PC-3 (cell line): Measurements from ENCODE around the gene TCF3. TPM values are rescaled to one million over a fixed set of nuclear protein-coding genes. Genes with fewer than 3 reads are reported as not detected.

ENCODE experiments used
- ATAC-seq: fragments of 200-7000 bp; cut with Tn5 transposase; 2 replicates; pipeline ENCODE4 v1.9.1; 2020; ENCODE audit warnings: mild to moderate bottlenecking, moderate library complexity
- BruUV-seq: library from RNA; stranded (reverse); fragments of 400-500 nt; replicated peaks from 2 replicates; lab custom pipeline; 2021; lab: Mats Ljungman, UMichigan
- CTCF ChIA-PET: fragments of 300-600 bp; sonication (Branson Sonifier 250); formaldehyde crosslinking; loops from one replicate; lab custom pipeline; 2022; ENCODE audit warnings: antibody characterized with exemption; lab: Charles Lee
- POLR2A ChIA-PET: fragments of 300-600 bp; sonication (Branson Sonifier 250); formaldehyde crosslinking; loops from one replicate; lab custom pipeline; 2022; ENCODE audit warnings: antibody characterized with exemption; ENCODE audit not compliant: unreplicated experiment; lab: Charles Lee
- DNase-seq: peaks from one replicate; pipeline ENCODE4 v3.0.0-alpha.2; 2015
- H2AFZ ChIP-seq: fragments of 300-600 bp; sonication (generic); 2 replicates; pipeline ENCODE4 v1.6.0; 2016; ENCODE audit warnings: antibody characterized with exemption, low read length
- H3F3A ChIP-seq: fragments of 300-600 bp; sonication (generic); one replicate; pipeline ENCODE4 v1.6.0; 2017; ENCODE audit warnings: antibody characterized with exemption, low read length, control low read depth, mild to moderate bottlenecking; ENCODE audit not compliant: unreplicated experiment
- H3K27ac ChIP-seq: fragments of 300-600 bp; sonication (generic); 2 replicates; pipeline ENCODE4 v1.5.1; 2016; ENCODE audit warnings: mild to moderate bottlenecking, low read length
- H3K27me3 ChIP-seq: fragments of 300-600 bp; sonication (generic); 2 replicates; pipeline ENCODE4 v1.6.1; 2016; ENCODE audit warnings: low read length, mixed read lengths
- H3K36me3 ChIP-seq: fragments of 300-600 bp; sonication (generic); 2 replicates; pipeline ENCODE4 v1.6.1; 2016; ENCODE audit warnings: low read depth, mixed run types, low read length, mixed read lengths
- H3K4me1 ChIP-seq: fragments of 300-600 bp; sonication (generic); 2 replicates; pipeline ENCODE4 v1.5.1; 2016; ENCODE audit warnings: low read length; ENCODE audit not compliant: insufficient read depth
- H3K4me2 ChIP-seq: fragments of 300-600 bp; sonication (generic); 2 replicates; pipeline ENCODE4 v1.6.0; 2016; ENCODE audit warnings: low read length
- H3K4me3 ChIP-seq: fragments of 300-600 bp; sonication (generic); 2 replicates; pipeline ENCODE4 v1.5.1; 2016; ENCODE audit warnings: mild to moderate bottlenecking, low read length, mixed read lengths
- H3K79me2 ChIP-seq: fragments of 300-600 bp; sonication (generic); 2 replicates; pipeline ENCODE4 v1.6.1; 2017; ENCODE audit warnings: low read length, mixed read lengths
- H3K9ac ChIP-seq: fragments of 300-600 bp; sonication (generic); 2 replicates; pipeline ENCODE4 v1.6.0; 2016; ENCODE audit warnings: mild to moderate bottlenecking, low read length
- H3K9me2 ChIP-seq: fragments of 300-600 bp; sonication (generic); replicated peaks from 2 replicates; pipeline ENCODE4 v1.6.1; 2016; ENCODE audit warnings: mixed run types, low read length, mixed read lengths
- H3K9me3 ChIP-seq: fragments of 300-600 bp; sonication (generic); 2 replicates; pipeline ENCODE4 v1.6.1; 2016; ENCODE audit warnings: low read length, mixed read lengths
- H4K20me1 ChIP-seq: fragments of 300-600 bp; sonication (generic); 2 replicates; pipeline ENCODE4 v1.6.1; 2016; ENCODE audit warnings: low read length, mixed read lengths
- CTCF ChIP-seq: fragments of 300-600 bp; sonication (generic); conservative IDR thresholded peaks from 2 replicates; pipeline ENCODE4 v1.5.1; 2017; ENCODE audit warnings: antibody characterized with exemption, low read depth, mild to moderate bottlenecking, low read length
- EZH2 ChIP-seq: fragments of 300-600 bp; sonication (generic); IDR thresholded peaks from one replicate; pipeline ENCODE4 v1.6.1; 2017; ENCODE audit warnings: antibody characterized with exemption, mild to moderate bottlenecking, low read length; ENCODE audit not compliant: unreplicated experiment
- EZH2phosphoT487 ChIP-seq: fragments of 300-600 bp; sonication (generic); IDR thresholded peaks from 2 replicates; pipeline ENCODE4 v1.6.1; 2018; ENCODE audit warnings: mild to moderate bottlenecking, antibody characterized with exemption, low read length, borderline replicate concordance
- intact Hi-C: fragments of 100-400 bp; cut with micrococcal nuclease; formaldehyde crosslinking; loops from 2 replicates; pipeline ENCODE4 v1.9.0; 2023
- total RNA-seq: library from RNA; depleted of rRNA; stranded (reverse); fragments of >200 nt; gene quantifications from 2 replicates; pipeline ENCODE4 v1.2.3, GENCODE V29; 2014

TCF3 gene
- total RNA-seq, 1 experiment from 2014 or later, result 147 TPM

GRCh38 chr19:1587872-1588271 is 64.5 kb downstream of the TCF3 start:
- intact Hi-C loops, result no loop called here
- Histone ChIP-seq H3K27me3 (no peaks in the 10 kb centered on the region), H3K9me3 (no peaks in the 10 kb centered on the region), H3K27ac (no peak overlapping the region), H3K79me2 (peaks cover 53% of the 10 kb centered on the region), H3K4me3 (no peak overlapping the region), H2AFZ (no peak overlapping the region), H3K4me2 (no peak overlapping the region), H3K4me1 (0 out of 2 replicates have a peak, but pooled peaks cover 12% of the 10 kb centered on the region), H3K36me3 (no peaks in the 10 kb centered on the region), H3F3A (no peaks in the 10 kb centered on the region), H3K9me2 (no peaks in the 10 kb centered on the region), H4K20me1 (no peaks in the 10 kb centered on the region), H3K9ac (no peak overlapping the region)
- DNase-seq (no peak), ATAC-seq (no peak)
- ChIA-PET POLR2A (no interaction called here), CTCF (no interaction called here)
- no TSS peak for BruUV-seq
- TF ChIP-seq EZH2phosphoT487 (no peak), EZH2 (no peak), CTCF (no peak)

- POLR2A ChIA-PET, result no interaction called here
- ATAC-seq (no peak), DNase-seq (no peak)
- TF ChIP-seq EZH2phosphoT487, result no peak
- TF ChIP-seq EZH2, result no peak
- no peak for TF ChIP-seq CTCF
- Histone ChIP-seq H3K9ac (no peak overlapping the region), H3K9me3 (no peaks in the 10 kb centered on the region), H4K20me1 (no peaks in the 10 kb centered on the region), H3K79me2 (peaks cover 34% of the 10 kb centered on the region), H3K4me2 (no peak overlapping the region), H3K4me3 (no peak overlapping the region), H3K27ac (no peak overlapping the region), H3F3A (no peaks in the 10 kb centered on the region), H3K27me3 (no peaks in the 10 kb centered on the region), H3K4me1 (no peaks in the 10 kb centered on the region), H3K36me3 (no peaks in the 10 kb centered on the region), H3K9me2 (no peaks in the 10 kb centered on the region), H2AFZ (no peak overlapping the region)
- intact Hi-C loops, result no loop called here
- no TSS peak for BruUV-seq
- CTCF ChIA-PET, result no interaction called here
Observed at GRCh38 chr19:1585243-1585580, 67.2 kb downstream of the TCF3 start.

- no peak for TF ChIP-seq EZH2phosphoT487
- no peak for TF ChIP-seq CTCF
- no peak for TF ChIP-seq EZH2
- Histone ChIP-seq H2AFZ (no peak overlapping the region), H3K36me3 (no peaks in the 10 kb centered on the region), H3K4me1 (no peaks in the 10 kb centered on the region), H3K27me3 (no peaks in the 10 kb centered on the region), H3K27ac (no peak overlapping the region), H3K9me3 (no peaks in the 10 kb centered on the region), H4K20me1 (no peaks in the 10 kb centered on the region), H3K9me2 (no peaks in the 10 kb centered on the region), H3F3A (no peaks in the 10 kb centered on the region), H3K9ac (no peak overlapping the region), H3K4me3 (no peak overlapping the region), H3K4me2 (no peak overlapping the region), H3K79me2 (peaks cover 28% of the 10 kb centered on the region)
- CTCF ChIA-PET, result no interaction called here
- no TSS peak for BruUV-seq
- no peak for ATAC-seq
- no peak for DNase-seq
- intact Hi-C loops, result no loop called here
- POLR2A ChIA-PET, result no interaction called here
Observed at GRCh38 chr19:1584500-1585242, 67.7 kb downstream of the TCF3 start.
